ENCODE measurements around the gene FYB1.

The FYB1 gene

DNA sequence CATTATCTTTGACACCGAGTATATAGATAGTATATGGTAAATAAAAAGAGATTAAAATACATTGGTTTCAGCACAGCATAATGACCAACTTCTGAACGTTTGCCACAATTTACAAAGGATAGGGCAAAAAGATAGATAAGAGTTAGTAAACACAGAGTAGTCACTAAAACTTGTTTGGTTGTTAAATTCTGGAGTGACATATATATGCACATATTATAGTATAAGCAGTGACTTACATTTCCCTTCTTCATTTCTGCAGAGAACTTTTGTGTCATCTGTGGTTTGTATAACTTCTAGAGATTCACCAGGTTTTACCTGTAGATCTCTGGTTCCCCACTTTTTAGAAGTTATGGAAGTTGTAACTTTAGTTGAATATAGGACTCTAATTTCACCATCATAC lies 100.7 kb downstream of the FYB1 start:
- TF ChIP-seq, protein P1, sequence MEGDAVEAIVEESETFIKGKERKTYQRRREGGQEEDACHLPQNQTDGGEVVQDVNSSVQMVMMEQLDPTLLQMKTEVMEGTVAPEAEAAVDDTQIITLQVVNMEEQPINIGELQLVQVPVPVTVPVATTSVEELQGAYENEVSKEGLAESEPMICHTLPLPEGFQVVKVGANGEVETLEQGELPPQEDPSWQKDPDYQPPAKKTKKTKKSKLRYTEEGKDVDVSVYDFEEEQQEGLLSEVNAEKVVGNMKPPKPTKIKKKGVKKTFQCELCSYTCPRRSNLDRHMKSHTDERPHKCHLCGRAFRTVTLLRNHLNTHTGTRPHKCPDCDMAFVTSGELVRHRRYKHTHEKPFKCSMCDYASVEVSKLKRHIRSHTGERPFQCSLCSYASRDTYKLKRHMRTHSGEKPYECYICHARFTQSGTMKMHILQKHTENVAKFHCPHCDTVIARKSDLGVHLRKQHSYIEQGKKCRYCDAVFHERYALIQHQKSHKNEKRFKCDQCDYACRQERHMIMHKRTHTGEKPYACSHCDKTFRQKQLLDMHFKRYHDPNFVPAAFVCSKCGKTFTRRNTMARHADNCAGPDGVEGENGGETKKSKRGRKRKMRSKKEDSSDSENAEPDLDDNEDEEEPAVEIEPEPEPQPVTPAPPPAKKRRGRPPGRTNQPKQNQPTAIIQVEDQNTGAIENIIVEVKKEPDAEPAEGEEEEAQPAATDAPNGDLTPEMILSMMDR (conservative IDR thresholded peaks at IDR 0.05): no peak
- H3K27ac ChIP-seq: no peak overlapping the region

DNA sequence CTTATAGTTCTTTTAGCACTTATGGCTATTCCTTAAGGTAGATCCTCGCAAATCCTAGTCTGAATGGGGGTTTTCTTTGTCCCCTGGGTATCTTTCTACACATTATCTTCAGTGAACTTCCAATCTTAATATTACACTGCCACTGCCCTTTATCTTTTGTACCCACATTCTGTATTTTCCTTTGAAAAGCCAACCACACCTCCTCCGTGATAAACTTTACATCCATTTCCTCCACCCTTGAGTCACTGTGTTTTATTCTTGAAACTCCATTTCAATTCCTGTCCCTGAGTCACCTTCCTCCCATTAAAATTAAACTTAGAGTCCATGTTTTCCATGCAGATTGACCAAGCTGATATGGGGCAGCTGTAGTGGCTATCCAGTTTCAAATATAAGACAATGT lies 102.0 kb downstream of the FYB1 start:
- TF ChIP-seq, protein P1 (conservative IDR thresholded peaks at IDR 0.05): no peak
- H3K27ac ChIP-seq: no peak overlapping the region

DNA sequence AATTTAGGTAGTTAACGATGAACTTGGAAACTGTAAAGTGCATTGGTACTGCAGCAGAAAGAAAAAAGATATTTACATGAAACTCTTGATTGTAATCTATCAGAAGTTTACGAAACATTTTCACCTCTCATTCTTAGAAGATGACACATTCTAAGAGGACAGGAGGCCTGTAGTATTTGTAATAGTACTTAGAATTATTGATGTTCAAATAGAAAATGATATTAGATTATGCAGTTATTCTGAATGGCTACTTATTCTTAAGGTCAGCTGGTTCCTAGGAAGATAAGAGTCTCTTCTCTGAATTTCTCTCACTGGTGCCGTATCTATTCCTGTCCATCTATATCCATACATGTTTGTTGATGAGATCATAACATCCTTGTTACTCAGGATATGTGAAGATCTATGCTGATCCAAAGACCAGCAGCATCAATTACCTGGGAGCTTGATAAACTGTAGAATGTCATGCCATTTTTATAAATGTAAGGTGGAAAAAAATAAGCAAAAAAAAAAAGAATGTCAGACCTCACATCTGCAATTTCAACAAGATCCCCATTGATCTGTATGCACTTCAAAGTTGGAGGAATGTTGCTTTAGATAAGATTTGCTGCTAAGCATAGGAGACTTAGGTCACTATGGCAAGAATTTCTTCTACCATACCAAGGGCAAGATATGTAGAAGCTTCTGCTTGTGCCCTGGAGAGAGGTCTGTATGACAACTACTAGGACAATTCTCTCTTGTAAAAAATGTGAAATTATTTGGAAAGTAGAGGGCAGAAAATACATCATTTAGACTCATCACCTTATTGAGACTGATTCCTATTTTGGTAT lies 102.8 kb downstream of the FYB1 start:
- no peak overlapping the region for H3K27ac ChIP-seq
- TF ChIP-seq, protein P1 (conservative IDR thresholded peaks at IDR 0.05): no peak

DNA sequence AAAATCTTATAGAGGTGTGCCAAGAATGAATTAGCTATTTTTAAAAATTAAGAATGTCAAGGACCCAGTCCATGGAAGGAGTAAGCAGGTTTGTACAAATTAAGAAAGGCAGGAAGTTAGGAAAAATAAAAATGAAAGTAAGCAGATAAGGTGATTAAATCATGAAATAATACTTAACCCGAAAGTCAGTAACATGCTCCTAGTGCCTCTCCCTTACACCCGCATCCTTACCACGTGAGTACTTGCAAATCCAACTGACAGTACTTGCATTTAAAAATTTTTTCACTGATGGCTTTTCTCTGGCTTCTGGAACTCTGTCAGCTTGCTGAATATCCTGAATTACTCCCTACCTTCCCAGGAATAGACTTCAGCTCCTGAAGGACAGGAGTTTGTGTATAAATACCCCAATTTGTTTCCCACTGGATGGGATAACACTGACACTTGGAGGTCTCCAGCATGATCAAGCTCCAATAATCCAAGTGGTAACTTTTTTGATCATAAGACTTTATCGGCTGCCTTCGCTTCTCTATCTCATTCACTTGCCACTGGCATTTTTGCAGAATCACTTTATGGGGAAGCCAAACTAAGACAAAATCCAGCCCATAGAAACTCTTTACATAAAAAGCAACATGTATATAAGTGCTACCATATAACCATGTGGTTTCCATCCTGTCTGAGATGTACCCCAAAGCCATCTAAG lies 103.6 kb downstream of the FYB1 start:
- TF ChIP-seq, protein P1 (conservative IDR thresholded peaks at IDR 0.05): no peak
- no peak overlapping the region for H3K27ac ChIP-seq

DNA sequence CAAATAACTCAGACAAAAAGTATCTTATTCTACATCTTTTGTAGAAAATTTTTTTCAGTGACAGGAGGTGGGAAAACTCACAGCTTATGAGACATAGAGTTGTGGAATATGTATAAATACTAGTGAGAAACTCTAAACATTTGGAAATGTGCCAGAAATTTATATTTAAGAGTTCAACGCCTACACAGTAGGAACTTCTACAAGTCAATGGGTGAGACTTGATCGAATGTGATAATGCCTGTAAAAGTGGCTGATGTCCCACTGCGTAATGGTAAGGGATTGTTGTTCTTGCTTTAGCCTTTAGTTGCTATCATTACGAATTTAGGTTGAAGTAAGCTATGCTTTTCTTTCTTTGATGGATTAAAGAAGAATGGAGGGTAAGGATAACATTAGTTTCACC lies 105.2 kb downstream of the FYB1 start:
- no peak overlapping the region for H3K27ac ChIP-seq
- TF ChIP-seq, protein P1 (conservative IDR thresholded peaks at IDR 0.05): no peak

DNA sequence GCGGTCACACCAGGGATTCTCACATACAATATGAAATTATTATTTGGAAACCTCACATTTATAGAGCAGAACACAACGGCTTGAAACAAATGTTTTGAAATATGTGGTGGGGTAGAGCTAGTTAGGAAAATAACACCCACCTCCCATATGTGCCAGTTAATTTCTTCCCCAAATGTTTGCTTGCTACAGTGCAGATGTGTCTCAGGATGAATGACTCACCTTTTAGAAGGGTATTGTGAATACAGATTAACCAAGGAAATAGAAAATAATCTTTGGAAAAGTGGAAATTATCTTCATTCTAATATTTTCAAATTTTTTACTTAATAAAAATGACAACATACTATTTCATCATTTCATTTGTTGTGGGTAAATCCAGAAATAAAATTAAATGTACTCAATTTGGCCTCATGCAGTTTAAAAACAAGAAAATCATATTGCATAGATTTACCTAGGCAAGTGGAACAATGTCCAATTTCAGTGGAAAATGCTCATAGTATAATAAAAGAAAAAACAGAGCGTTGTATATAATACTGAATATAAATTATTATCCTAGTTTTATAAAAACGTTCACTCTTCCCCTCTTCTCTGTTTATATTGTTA lies 105.9 kb downstream of the FYB1 start:
- TF ChIP-seq, protein P1 (conservative IDR thresholded peaks at IDR 0.05): no peak
- H3K27ac ChIP-seq: no peak overlapping the region

DNA sequence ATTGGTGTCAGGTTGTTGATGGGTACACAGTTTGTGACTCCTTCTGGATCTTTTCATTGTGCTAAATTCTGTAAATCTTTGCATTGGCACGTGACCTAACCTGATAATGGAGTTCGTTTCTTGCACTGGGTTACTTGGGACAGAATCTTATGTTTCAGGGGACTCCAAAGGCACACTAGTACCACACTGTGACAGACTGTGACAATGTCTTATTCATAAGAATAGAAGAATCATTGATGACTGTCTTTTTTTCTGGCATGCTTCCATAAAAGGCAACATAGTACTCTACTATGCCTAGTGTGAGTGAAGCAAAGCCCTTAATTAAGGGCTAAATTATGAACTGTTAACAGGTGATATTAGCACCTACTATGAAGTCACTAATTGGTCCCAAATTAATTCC lies 109.8 kb downstream of the FYB1 start:
- TF ChIP-seq, protein P1 (conservative IDR thresholded peaks at IDR 0.05): no peak
- H3K27ac ChIP-seq: no peak overlapping the region
